Measurements from ENCODE around the gene CXorf66.

DNA sequence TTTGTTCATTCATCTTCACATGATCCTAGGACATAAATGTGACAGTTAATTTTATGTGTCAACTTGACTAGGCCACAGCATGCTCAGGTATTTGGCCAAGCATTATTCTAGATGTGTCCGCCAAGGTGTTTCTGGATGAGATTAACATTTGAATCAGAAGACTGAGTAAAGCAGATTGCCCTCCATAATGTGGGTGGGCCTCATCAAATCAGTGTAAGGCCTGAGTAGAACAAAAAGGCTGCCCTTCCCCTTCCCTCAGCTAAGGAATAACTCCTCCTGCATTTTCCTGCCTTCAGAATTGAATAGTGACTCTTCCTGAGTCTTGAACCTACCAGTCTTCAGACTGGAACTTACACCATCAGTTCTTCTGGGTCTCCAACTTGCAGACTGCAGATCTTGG is 50.9 kb downstream of the CXorf66 start:
- no peak for TF ChIP-seq POLR2A (IDR thresholded peaks at IDR 0.05)
- TF ChIP-seq, protein P1, sequence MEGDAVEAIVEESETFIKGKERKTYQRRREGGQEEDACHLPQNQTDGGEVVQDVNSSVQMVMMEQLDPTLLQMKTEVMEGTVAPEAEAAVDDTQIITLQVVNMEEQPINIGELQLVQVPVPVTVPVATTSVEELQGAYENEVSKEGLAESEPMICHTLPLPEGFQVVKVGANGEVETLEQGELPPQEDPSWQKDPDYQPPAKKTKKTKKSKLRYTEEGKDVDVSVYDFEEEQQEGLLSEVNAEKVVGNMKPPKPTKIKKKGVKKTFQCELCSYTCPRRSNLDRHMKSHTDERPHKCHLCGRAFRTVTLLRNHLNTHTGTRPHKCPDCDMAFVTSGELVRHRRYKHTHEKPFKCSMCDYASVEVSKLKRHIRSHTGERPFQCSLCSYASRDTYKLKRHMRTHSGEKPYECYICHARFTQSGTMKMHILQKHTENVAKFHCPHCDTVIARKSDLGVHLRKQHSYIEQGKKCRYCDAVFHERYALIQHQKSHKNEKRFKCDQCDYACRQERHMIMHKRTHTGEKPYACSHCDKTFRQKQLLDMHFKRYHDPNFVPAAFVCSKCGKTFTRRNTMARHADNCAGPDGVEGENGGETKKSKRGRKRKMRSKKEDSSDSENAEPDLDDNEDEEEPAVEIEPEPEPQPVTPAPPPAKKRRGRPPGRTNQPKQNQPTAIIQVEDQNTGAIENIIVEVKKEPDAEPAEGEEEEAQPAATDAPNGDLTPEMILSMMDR (IDR thresholded peaks at IDR 0.05) = no peak

Measured in heart left ventricle (tissue), 13 donors.